GM12891 (cell line): ENCODE measurements around the gene SPOPL.

Experiments used
- POLR2A ChIP-seq: IDR thresholded peaks from 2 replicates; pipeline ENCODE4 v1.6.1; 2011; ENCODE audit warnings: low read depth, low read length, control low read depth
- POLR2AphosphoS5 ChIP-seq: IDR thresholded peaks from 2 replicates; pipeline ENCODE4 v1.6.1; 2011; ENCODE audit warnings: low read depth, low read length, control low read depth
- SPI1 ChIP-seq: IDR thresholded peaks from 2 replicates; pipeline ENCODE4 v1.6.1; 2011; ENCODE audit warnings: low read depth, low read length, control low read depth

DNA sequence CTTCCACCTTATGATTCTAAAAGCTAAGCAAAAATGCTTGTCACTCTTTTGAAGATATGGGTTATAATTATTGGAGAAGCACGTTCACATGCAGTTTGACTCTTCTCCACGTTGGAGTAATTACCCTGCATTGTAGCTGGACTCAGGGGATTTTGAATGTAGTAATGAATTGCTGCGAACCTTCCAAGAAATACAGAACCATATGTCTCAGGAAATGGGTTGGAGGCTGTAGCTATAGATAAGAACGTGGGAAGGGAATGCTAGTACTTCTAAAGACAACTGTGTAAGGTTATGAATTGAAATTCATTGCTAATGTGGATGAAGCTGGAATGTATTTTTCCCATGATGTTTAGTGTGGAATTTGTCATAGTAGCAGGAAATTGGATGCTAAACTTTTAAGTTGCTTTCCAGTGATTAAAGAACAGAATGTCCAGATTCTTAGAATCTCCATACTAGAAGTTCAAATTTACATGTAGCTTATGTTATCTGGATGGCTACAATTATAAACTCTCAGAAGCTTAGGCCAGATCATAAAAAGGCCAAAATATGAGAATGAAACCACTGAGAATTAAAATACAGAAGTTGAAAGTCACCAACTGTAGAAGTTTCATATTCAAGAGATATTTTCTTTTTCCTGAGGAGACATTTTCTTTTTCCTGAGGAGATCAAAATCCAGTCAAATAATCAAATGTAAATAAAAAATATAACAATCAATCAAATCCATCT, 27.3 kb upstream of the SPOPL start:
- no peak for TF ChIP-seq POLR2A
- TF ChIP-seq SPI1: no peak
- no peak for TF ChIP-seq POLR2AphosphoS5
